A673 (cell line): ENCODE measurements around the gene TEP1. TPM values are rescaled to one million over a fixed set of nuclear protein-coding genes. Genes with fewer than 3 reads are reported as not detected.

Experiments
- BruUV-seq: library from RNA; stranded (reverse); fragments of 400-500 nt; replicated peaks from 2 replicates; lab custom pipeline; 2021; lab: Mats Ljungman, UMichigan
- CTCF ChIA-PET: fragments of 300-600 bp; sonication (Branson Sonifier 250); formaldehyde crosslinking; loops from one replicate; lab custom pipeline; 2022; ENCODE audit warnings: antibody characterized with exemption; lab: Charles Lee
- POLR2A ChIA-PET: fragments of 300-600 bp; sonication (Branson Sonifier 250); formaldehyde crosslinking; loops from one replicate; lab custom pipeline; 2022; ENCODE audit warnings: antibody characterized with exemption; ENCODE audit not compliant: low non-redundant PET; lab: Charles Lee
- DNase-seq: peaks from one replicate; pipeline ENCODE4 v3.0.0-alpha.2; 2015; ENCODE audit warnings: low spot score
- H3K27ac ChIP-seq: fragments of 200-600 bp; sonication (generic); 2 replicates; pipeline ENCODE4 v1.5.1; 2016; ENCODE audit warnings: mixed run types, low read depth, mild to moderate bottlenecking, mixed read lengths, antibody characterized with exemption, low read length; ENCODE audit not compliant: poor library complexity, severe bottlenecking
- H3K27me3 ChIP-seq: fragments of 200-600 bp; sonication (generic); replicated peaks from 2 replicates; pipeline ENCODE4 v1.6.1; 2017; ENCODE audit warnings: mixed run types, low read depth, mild to moderate bottlenecking, mixed read lengths, antibody characterized with exemption, low read length; ENCODE audit not compliant: insufficient read depth, poor library complexity
- H3K36me3 ChIP-seq: fragments of 200-600 bp; sonication (generic); 2 replicates; pipeline ENCODE4 v1.6.1; 2016; ENCODE audit warnings: mixed run types, mild to moderate bottlenecking, mixed read lengths, antibody characterized with exemption, low read length; ENCODE audit not compliant: insufficient read depth, poor library complexity, severe bottlenecking
- H3K4me1 ChIP-seq: fragments of 200-600 bp; sonication (generic); 2 replicates; pipeline ENCODE4 v1.6.1; 2017; ENCODE audit warnings: mixed run types, mild to moderate bottlenecking, mixed read lengths, antibody characterized with exemption, low read length; ENCODE audit not compliant: insufficient read depth, poor library complexity, severe bottlenecking
- H3K4me3 ChIP-seq: fragments of 200-600 bp; sonication (generic); 2 replicates; pipeline ENCODE4 v1.5.1; 2016; ENCODE audit warnings: low read depth, mixed run types, mild to moderate bottlenecking, mixed read lengths, low read length; ENCODE audit not compliant: poor library complexity, severe bottlenecking
- H3K9me3 ChIP-seq: fragments of 200-600 bp; sonication (generic); 2 replicates; pipeline ENCODE4 v1.6.1; 2016; ENCODE audit warnings: mixed run types, low read depth, mild to moderate bottlenecking, mixed read lengths, antibody characterized with exemption, low read length; ENCODE audit not compliant: poor library complexity, severe bottlenecking
- EZH2 ChIP-seq: fragments of 200-600 bp; sonication (generic); IDR thresholded peaks from 2 replicates; pipeline ENCODE4 v1.6.1; 2017; ENCODE audit warnings: borderline replicate concordance, low read depth, mild to moderate bottlenecking, mixed read lengths, antibody characterized with exemption, low read length; ENCODE audit not compliant: poor library complexity, severe bottlenecking
- intact Hi-C: fragments of 100-400 bp; cut with micrococcal nuclease; formaldehyde crosslinking; loops from one replicate; pipeline ENCODE4 v1.10.0; 2022; ENCODE audit not compliant: unreplicated experiment
- total RNA-seq: library from RNA; stranded (reverse); gene quantifications from 2 replicates; pipeline ENCODE4 v1.2.3, GENCODE V29; 2021
- TF ChIP-seq, protein P1 (sequence below): fragments of 300-800, 200-600 bp; sonication (generic); conservative IDR thresholded peaks from 2 replicates; pipeline ENCODE4 v1.5.1; 2017; ENCODE audit warnings: low read depth, mild to moderate bottlenecking, antibody characterized with exemption, low read length, moderate library complexity, mixed read lengths

Gene TEP1
- total RNA-seq, 1 experiment from 2014 or later: 12.3 TPM

DNA sequence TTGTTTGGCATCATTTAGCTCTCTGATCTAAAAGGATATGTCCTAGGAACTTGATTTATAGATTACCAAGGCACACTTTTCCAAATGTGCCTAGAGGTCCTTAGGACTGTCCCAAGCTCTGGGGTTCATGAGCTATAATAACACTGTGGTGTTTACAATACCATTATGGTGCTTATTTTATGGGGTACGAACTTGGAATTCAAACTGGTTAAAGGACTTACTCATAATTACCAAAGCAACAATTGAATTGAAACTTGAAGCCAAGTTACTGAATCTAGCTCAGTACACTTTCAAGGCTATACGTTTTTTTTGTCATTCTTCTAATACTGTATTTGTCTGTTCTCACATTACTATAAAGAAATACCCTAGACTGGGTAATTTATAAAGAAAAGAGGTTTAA, 9.6 kb upstream of the TEP1 start:
- no peak for DNase-seq
- POLR2A ChIA-PET: no interaction called here
- intact Hi-C loops: no loop called here
- Histone ChIP-seq H3K36me3 (no peaks in the 10 kb centered on the region), H3K4me3 (no peak overlapping the region), H3K9me3 (no peaks in the 10 kb centered on the region), H3K27ac (no peak overlapping the region), H3K27me3 (no peaks in the 10 kb centered on the region), H3K4me1 (no peaks in the 10 kb centered on the region)
- no TSS peak for BruUV-seq
- TF ChIP-seq, protein P1, sequence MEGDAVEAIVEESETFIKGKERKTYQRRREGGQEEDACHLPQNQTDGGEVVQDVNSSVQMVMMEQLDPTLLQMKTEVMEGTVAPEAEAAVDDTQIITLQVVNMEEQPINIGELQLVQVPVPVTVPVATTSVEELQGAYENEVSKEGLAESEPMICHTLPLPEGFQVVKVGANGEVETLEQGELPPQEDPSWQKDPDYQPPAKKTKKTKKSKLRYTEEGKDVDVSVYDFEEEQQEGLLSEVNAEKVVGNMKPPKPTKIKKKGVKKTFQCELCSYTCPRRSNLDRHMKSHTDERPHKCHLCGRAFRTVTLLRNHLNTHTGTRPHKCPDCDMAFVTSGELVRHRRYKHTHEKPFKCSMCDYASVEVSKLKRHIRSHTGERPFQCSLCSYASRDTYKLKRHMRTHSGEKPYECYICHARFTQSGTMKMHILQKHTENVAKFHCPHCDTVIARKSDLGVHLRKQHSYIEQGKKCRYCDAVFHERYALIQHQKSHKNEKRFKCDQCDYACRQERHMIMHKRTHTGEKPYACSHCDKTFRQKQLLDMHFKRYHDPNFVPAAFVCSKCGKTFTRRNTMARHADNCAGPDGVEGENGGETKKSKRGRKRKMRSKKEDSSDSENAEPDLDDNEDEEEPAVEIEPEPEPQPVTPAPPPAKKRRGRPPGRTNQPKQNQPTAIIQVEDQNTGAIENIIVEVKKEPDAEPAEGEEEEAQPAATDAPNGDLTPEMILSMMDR: no peak
- no peak for TF ChIP-seq EZH2
- CTCF ChIA-PET: no interaction called here

DNA sequence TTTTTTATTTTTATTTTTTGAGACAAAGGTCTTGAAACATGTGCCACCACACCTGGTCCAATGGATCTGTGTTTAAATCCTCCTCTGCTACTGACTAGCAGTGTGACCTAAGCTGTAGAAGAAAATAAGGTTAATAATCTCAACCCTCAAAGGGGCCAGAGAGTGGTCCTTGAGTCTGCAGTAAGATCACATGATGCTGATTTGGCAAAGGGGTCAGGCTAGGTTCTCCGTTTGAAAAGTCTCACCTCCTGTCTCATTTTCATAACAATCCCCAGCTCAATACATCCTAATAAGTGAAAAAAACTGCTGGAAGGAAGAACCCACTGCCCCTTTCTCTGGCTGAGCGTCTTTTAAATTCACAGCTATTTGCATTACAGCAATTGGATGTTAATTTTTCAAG, 8.0 kb upstream of the TEP1 start:
- Histone ChIP-seq H3K27me3 (no peaks in the 10 kb centered on the region), H3K27ac (no peak overlapping the region), H3K4me3 (no peak overlapping the region), H3K9me3 (no peaks in the 10 kb centered on the region), H3K4me1 (no peaks in the 10 kb centered on the region), H3K36me3 (no peaks in the 10 kb centered on the region)
- no peak for TF ChIP-seq EZH2
- intact Hi-C loops: no loop called here
- ChIA-PET POLR2A (interaction anchor here (0.6 kb wide), 1 partner anchor 49 kb away, joined by 3 read pairs; no protein-coding TSS in a partner anchor), CTCF (interaction anchor here (0.7 kb wide), 1 partner anchor 188 kb away, joined by 3 read pairs; no protein-coding TSS in a partner anchor)
- no peak for DNase-seq
- no TSS peak for BruUV-seq

DNA sequence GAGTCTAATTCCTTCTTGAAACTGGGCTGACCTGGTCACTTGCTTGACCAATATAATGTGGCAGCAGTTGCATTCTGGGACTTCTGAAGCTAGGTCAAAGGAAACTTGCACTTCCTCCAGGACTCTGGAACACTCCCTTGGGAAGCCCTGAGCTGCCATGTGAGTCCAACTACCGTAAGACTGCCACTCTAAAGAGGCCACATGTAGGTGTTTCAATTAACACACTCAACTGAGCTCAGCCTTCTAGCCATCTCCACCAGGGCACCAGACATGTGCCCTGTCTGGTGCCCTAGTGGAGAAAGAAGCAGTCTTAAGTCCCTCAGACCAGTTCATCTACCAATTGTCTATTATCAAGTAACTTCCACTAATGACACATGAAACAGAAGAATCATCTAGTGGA, 6.1 kb upstream of the TEP1 start:
- Histone ChIP-seq H3K36me3 (no peaks in the 10 kb centered on the region), H3K9me3 (no peaks in the 10 kb centered on the region), H3K4me1 (no peaks in the 10 kb centered on the region), H3K27me3 (no peaks in the 10 kb centered on the region), H3K27ac (no peak overlapping the region), H3K4me3 (no peak overlapping the region)
- ChIA-PET POLR2A (no interaction called here), CTCF (no interaction called here)
- DNase-seq: no peak
- TF ChIP-seq, protein P1: no peak
- no peak for TF ChIP-seq EZH2
- intact Hi-C loops: no loop called here
- BruUV-seq: no TSS peak

DNA sequence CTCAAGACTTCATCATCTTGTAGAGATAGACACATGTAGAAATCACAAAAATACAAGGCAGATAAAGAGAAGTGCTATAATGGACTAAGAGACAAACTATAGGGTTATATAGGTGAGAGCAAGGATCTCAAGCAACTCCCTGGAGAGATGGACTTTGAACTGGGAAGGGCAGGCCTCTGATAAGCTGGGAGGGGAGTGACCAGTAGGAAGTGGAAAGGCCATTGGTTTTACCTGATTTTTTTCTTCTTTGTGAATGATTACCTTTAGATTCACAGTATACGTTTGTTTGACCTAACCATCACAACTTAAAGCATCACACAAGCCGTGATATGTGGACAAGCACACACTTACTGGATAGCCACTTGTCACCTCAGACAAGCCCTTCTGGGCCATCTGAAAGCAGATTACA, 5.2 kb upstream of the TEP1 start:
- no peak overlapping the region for H3K27ac ChIP-seq
- no peak for DNase-seq
- ChIA-PET POLR2A (no interaction called here), CTCF (no interaction called here)
- no peaks in the 10 kb centered on the region for H3K36me3 ChIP-seq
- intact Hi-C loops: no loop called here
- H3K27me3 ChIP-seq: no peaks in the 10 kb centered on the region
- no peaks in the 10 kb centered on the region for H3K9me3 ChIP-seq
- TF ChIP-seq, protein P1: no peak
- no peak for TF ChIP-seq EZH2
- BruUV-seq: no TSS peak
- no peak overlapping the region for H3K4me3 ChIP-seq
- peaks cover 8% of the 10 kb centered on the region for H3K4me1 ChIP-seq
